Cardiac muscle cell (in vitro differentiated cells and primary cell): ENCODE data around the gene CENPP. TPM values are rescaled to one million over a fixed set of nuclear protein-coding genes. Genes with fewer than 3 reads are reported as not detected.

Experiments used
- DNase-seq, 2 donors: peaks; one replicate each; pipeline versions ENCODE4 v3.0.0 to v3.0.0-alpha.2; 2010 to 2017; ENCODE audit warnings: low read depth in 1 of 2, low spot score in 1 of 2
- H3K27ac ChIP-seq: fragments of 200-600 bp; sonication (generic); 2 replicates; pipeline ENCODE4 v1.5.1; 2016
- H3K27me3 ChIP-seq: fragments of 200-600 bp; sonication (generic); 2 replicates; pipeline ENCODE4 v1.6.0; 2016; ENCODE audit warnings: control low read depth
- H3K36me3 ChIP-seq: fragments of 200-600 bp; sonication (generic); 2 replicates; pipeline ENCODE4 v1.5.1; 2016; ENCODE audit warnings: control low read depth
- H3K4me1 ChIP-seq: fragments of 200-600 bp; sonication (generic); 2 replicates; pipeline ENCODE4 v1.8.1; 2017; ENCODE audit warnings: low read depth, mild to moderate bottlenecking, mixed run types
- H3K4me3 ChIP-seq: fragments of 200-600 bp; sonication (generic); 2 replicates; pipeline ENCODE4 v1.5.1; 2016; ENCODE audit warnings: mild to moderate bottlenecking
- H3K9me3 ChIP-seq: fragments of 200-600 bp; sonication (generic); 2 replicates; pipeline ENCODE4 v1.5.1; 2017; ENCODE audit warnings: low read depth, mild to moderate bottlenecking, control low read depth
- CTCF ChIP-seq: IDR thresholded peaks from 2 replicates; pipeline ENCODE4 v1.5.1; 2012; ENCODE audit warnings: low read depth, mild to moderate bottlenecking, low read length
- polyA plus RNA-seq: library from polyadenylated mRNA; unstranded; fragments of >200 nt; fragmentation: Nextera tagmentation; extraction: Ambion mirVana; gene quantifications from 2 replicates; pipeline ENCODE4 v1.2.1, GENCODE V29; 2016
- total RNA-seq: library from RNA; depleted of rRNA; stranded (reverse); fragments of >200 nt; gene quantifications from 2 replicates; pipeline ENCODE4 v1.2.3, GENCODE V29; 2016

CENPP gene
- total and polyA plus RNA-seq, 2 experiments from 2014 or later = 1.6 to 5.0 TPM

- DNase-seq = no peak
- peaks cover 2% of the 10 kb centered on the region for H3K4me1 ChIP-seq
- no peaks in the 10 kb centered on the region for H3K36me3 ChIP-seq
- H3K9me3 ChIP-seq = no peaks in the 10 kb centered on the region
- no peak overlapping the region for H3K4me3 ChIP-seq
- no peak overlapping the region for H3K27ac ChIP-seq
- H3K27me3 ChIP-seq = no peaks in the 10 kb centered on the region
- no peak for TF ChIP-seq CTCF
Measured at GRCh38 chr9:92513349-92513748, 187.6 kb downstream of the CENPP start.

DNA sequence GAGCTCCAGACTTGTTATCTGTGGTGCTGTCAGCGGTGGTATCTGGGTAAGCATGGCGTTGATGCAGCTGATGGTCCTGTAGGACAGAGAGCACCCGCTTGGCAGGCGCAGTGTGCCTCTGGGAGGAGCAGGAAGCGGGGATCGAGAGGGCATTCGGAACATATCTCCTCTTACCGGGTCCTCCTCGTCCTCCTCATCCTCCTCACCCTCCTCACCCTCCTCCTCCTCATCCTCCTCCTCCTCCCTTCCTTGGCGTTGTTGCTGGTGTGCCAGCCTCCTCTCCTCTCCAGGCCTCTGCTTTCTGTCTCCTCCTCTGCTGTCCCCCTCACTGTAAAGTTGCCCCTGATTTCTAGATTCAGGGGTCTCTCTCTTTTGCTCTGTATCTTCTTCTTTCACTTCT, 188.9 kb downstream of the CENPP start:
- TF ChIP-seq CTCF = no peak
- Histone ChIP-seq H3K36me3 (no peaks in the 10 kb centered on the region), H3K27me3 (no peaks in the 10 kb centered on the region), H3K4me1 (no peaks in the 10 kb centered on the region), H3K9me3 (no peaks in the 10 kb centered on the region), H3K27ac (no peak overlapping the region), H3K4me3 (no peak overlapping the region)
- no peak for DNase-seq

GRCh38 chr9:92516521-92516920, 190.8 kb downstream of the CENPP start:
- no peak for DNase-seq
- TF ChIP-seq CTCF = no peak
- no peak overlapping the region for H3K27ac ChIP-seq
- H3K27me3 ChIP-seq = no peaks in the 10 kb centered on the region
- no peaks in the 10 kb centered on the region for H3K9me3 ChIP-seq
- H3K4me3 ChIP-seq = no peak overlapping the region
- no peaks in the 10 kb centered on the region for H3K36me3 ChIP-seq
- H3K4me1 ChIP-seq = no peaks in the 10 kb centered on the region

DNA sequence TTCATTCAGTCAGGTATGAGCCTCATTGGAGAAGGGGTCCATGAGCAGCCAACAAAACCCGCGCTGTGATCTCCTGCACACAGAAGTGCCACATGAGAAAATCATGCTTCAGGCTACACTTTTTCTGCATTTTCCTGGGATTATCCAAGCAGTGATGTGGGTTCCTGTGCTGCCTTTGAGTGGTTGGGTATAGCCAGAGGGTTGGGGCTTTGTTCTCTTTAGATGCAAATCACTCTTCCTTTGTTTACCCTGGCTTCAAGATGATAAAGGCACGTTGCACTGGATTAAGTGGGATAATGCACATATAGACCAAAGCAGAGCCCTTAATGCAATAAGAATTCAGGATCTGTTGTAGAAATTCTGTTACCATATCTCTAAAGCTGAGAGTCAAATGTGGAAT, 191.3 kb downstream of the CENPP start:
- no peaks in the 10 kb centered on the region for H3K9me3 ChIP-seq
- no peaks in the 10 kb centered on the region for H3K27me3 ChIP-seq
- no peak overlapping the region for H3K27ac ChIP-seq
- H3K36me3 ChIP-seq = no peaks in the 10 kb centered on the region
- no peak overlapping the region for H3K4me3 ChIP-seq
- no peak for DNase-seq
- TF ChIP-seq CTCF = no peak
- H3K4me1 ChIP-seq = no peaks in the 10 kb centered on the region

- Histone ChIP-seq H3K27me3 (no peaks in the 10 kb centered on the region), H3K4me1 (no peaks in the 10 kb centered on the region), H3K36me3 (no peaks in the 10 kb centered on the region), H3K9me3 (no peaks in the 10 kb centered on the region), H3K27ac (no peak overlapping the region), H3K4me3 (no peak overlapping the region)
- DNase-seq = no peak
- TF ChIP-seq CTCF = no peak
Measured at GRCh38 chr9:92518199-92518598, 192.4 kb downstream of the CENPP start.

- no peak for DNase-seq
- Histone ChIP-seq H3K27me3 (no peaks in the 10 kb centered on the region), H3K4me3 (no peak overlapping the region), H3K4me1 (peaks cover 10% of the 10 kb centered on the region), H3K9me3 (no peaks in the 10 kb centered on the region), H3K36me3 (no peaks in the 10 kb centered on the region), H3K27ac (no peak overlapping the region)
- no peak for TF ChIP-seq CTCF
Measured at GRCh38 chr9:92520837-92521236, 195.1 kb downstream of the CENPP start.
